GM23338 (cell line): ENCODE measurements around the gene ZCCHC2. TPM values are rescaled to one million over a fixed set of nuclear protein-coding genes. Genes with fewer than 3 reads are reported as not detected.

ENCODE experiments used
- ATAC-seq: fragments of 200-7000 bp; cut with Tn5 transposase; 3 replicates; pipeline ENCODE4 v1.9.1; 2020
- DNase-seq: peaks from one replicate; pipeline ENCODE4 v3.0.0-alpha.2; 2015; ENCODE audit warnings: low spot score
- H2AFZ ChIP-seq: fragments of 200-600 bp; sonication (generic); 2 replicates; pipeline ENCODE4 v1.8.0; 2016; ENCODE audit warnings: antibody characterized with exemption, mild to moderate bottlenecking, moderate library complexity
- H3F3A ChIP-seq: fragments of 200-600 bp; sonication (generic); replicated peaks from 2 replicates; pipeline ENCODE4 v1.8.0; 2017; ENCODE audit warnings: antibody characterized with exemption, mixed run types, low read depth
- H3K27ac ChIP-seq: fragments of 200-600 bp; sonication (generic); 2 replicates; pipeline ENCODE4 v1.6.1; 2016; ENCODE audit warnings: low read depth
- H3K27me3 ChIP-seq: fragments of 200-600 bp; sonication (generic); 2 replicates; pipeline ENCODE4 v1.8.0; 2016; ENCODE audit warnings: mild to moderate bottlenecking, mixed run types, moderate library complexity; ENCODE audit not compliant: insufficient read depth
- H3K36me3 ChIP-seq: fragments of 200-600 bp; sonication (generic); 2 replicates; pipeline ENCODE4 v1.8.0; 2016; ENCODE audit warnings: mild to moderate bottlenecking; ENCODE audit not compliant: insufficient read depth
- H3K4me1 ChIP-seq: fragments of 200-600 bp; sonication (generic); 2 replicates; pipeline ENCODE4 v1.8.0; 2016; ENCODE audit warnings: mild to moderate bottlenecking, moderate library complexity; ENCODE audit not compliant: insufficient read depth
- H3K4me2 ChIP-seq: fragments of 200-600 bp; sonication (generic); 2 replicates; pipeline ENCODE4 v1.7.1; 2017; ENCODE audit warnings: mixed run types
- H3K4me3 ChIP-seq: fragments of 200-600 bp; sonication (generic); 2 replicates; pipeline ENCODE4 v1.6.1; 2016; ENCODE audit warnings: mixed run types
- H3K79me2 ChIP-seq: fragments of 200-600 bp; sonication (generic); replicated peaks from 2 replicates; pipeline ENCODE4 v1.8.0; 2017; ENCODE audit warnings: mild to moderate bottlenecking; ENCODE audit not compliant: insufficient read depth
- H3K9me2 ChIP-seq: fragments of 200-600 bp; sonication (generic); 2 replicates; pipeline ENCODE4 v1.8.0; 2017; ENCODE audit not compliant: insufficient read depth
- H4K20me1 ChIP-seq: fragments of 200-600 bp; sonication (generic); replicated peaks from 2 replicates; pipeline ENCODE4 v1.8.0; 2017; ENCODE audit warnings: mild to moderate bottlenecking; ENCODE audit not compliant: insufficient read depth
- H3K27ac Mint-ChIP-seq: 2 replicates; pipeline ENCODE4 v1.8.0; 2020; ENCODE audit warnings: inconsistent platforms, mild to moderate bottlenecking, moderate library complexity, mixed read lengths
- H3K27me3 Mint-ChIP-seq: 3 replicates; pipeline ENCODE4 v1.8.0; 2022; ENCODE audit warnings: low read depth, mild to moderate bottlenecking, moderate library complexity, mixed read lengths, inconsistent platforms; ENCODE audit not compliant: insufficient read depth, poor library complexity
- H3K36me3 Mint-ChIP-seq: 3 replicates; pipeline ENCODE4 v1.8.0; 2021; ENCODE audit warnings: low read depth, mild to moderate bottlenecking, inconsistent platforms, moderate library complexity, mixed read lengths
- H3K4me1 Mint-ChIP-seq: 3 replicates; pipeline ENCODE4 v1.8.0; 2020; ENCODE audit warnings: mild to moderate bottlenecking, inconsistent platforms, mixed read lengths
- H3K4me3 Mint-ChIP-seq: 3 replicates; pipeline ENCODE4 v1.8.0; 2021; ENCODE audit warnings: moderate library complexity, mild to moderate bottlenecking, inconsistent platforms, mixed read lengths
- H3K9me3 Mint-ChIP-seq: 3 replicates; pipeline ENCODE4 v1.8.0; 2020; ENCODE audit warnings: moderate library complexity, mild to moderate bottlenecking, inconsistent platforms, mixed read lengths
- CREB1 ChIP-seq: fragments of 250-450 bp; sonication (Bioruptor Pico); IDR thresholded peaks from 2 replicates; pipeline ENCODE4 v1.5.0; 2020; ENCODE audit warnings: low read depth, mild to moderate bottlenecking, moderate library complexity
- EZH2 ChIP-seq: fragments of 200-600 bp; sonication (generic); IDR thresholded peaks from one replicate; pipeline ENCODE4 v1.8.0; 2017; ENCODE audit warnings: antibody characterized with exemption, mild to moderate bottlenecking, low read depth; ENCODE audit not compliant: unreplicated experiment
- EZH2phosphoT487 ChIP-seq: fragments of 200-600 bp; sonication (generic); IDR thresholded peaks from one replicate; pipeline ENCODE4 v1.8.1; 2018; ENCODE audit warnings: antibody characterized with exemption; ENCODE audit not compliant: unreplicated experiment
- JUNB ChIP-seq: IDR thresholded peaks from one replicate; pipeline ENCODE4 v1.6.1; 2016; ENCODE audit warnings: antibody characterized with exemption; ENCODE audit not compliant: unreplicated experiment
- NANOG ChIP-seq: IDR thresholded peaks from 2 replicates; pipeline ENCODE4 v1.6.1; 2016; ENCODE audit warnings: antibody characterized with exemption, borderline replicate concordance
- POLR2AphosphoS5 ChIP-seq: IDR thresholded peaks from 2 replicates; pipeline ENCODE4 v1.6.1; 2016; ENCODE audit warnings: antibody characterized with exemption, low read depth
- STAT1 ChIP-seq: IDR thresholded peaks from one replicate; pipeline ENCODE4 v1.6.1; 2016; ENCODE audit warnings: antibody characterized with exemption; ENCODE audit not compliant: unreplicated experiment
- ZNF114 ChIP-seq: fragments of 250-450 bp; sonication (Bioruptor Pico); IDR thresholded peaks from 2 replicates; pipeline ENCODE4 v1.5.0; 2020; ENCODE audit warnings: mild to moderate bottlenecking, moderate library complexity
- ZNF331 ChIP-seq: fragments of 250-450 bp; sonication (Bioruptor Pico); IDR thresholded peaks from 2 replicates; pipeline ENCODE4 v1.5.0; 2020; ENCODE audit warnings: low read depth, mild to moderate bottlenecking, moderate library complexity
- polyA plus RNA-seq: library from polyadenylated mRNA; unstranded; fragments of >200 nt; fragmentation: Nextera tagmentation; extraction: Ambion mirVana; gene quantifications from 2 replicates; pipeline ENCODE4 v1.2.1, GENCODE V29; 2016
- total RNA-seq: library from RNA; depleted of rRNA; stranded (reverse); fragments of >200 nt; shearing (Covaris generic); gene quantifications from 2 replicates; pipeline ENCODE4 v1.2.3, GENCODE V29; 2014
- TF ChIP-seq, protein P1 (sequence below), 2 experiments: fragments of 200-600 bp in 1 of 2; sonication (generic) in 1 of 2; conservative IDR thresholded peaks; 2 replicates each; pipeline versions ENCODE4 v1.5.1 to v1.6.1; 2016 to 2017; ENCODE audit warnings: antibody characterized with exemption in 2 of 2, low read depth in 2 of 2, mild to moderate bottlenecking in 2 of 2, moderate library complexity in 1 of 2
- TF ChIP-seq, protein P2 (sequence below): IDR thresholded peaks from one replicate; pipeline ENCODE4 v1.6.1; 2018; ENCODE audit warnings: antibody characterized with exemption; ENCODE audit not compliant: unreplicated experiment
- TF ChIP-seq, protein P3 (sequence below): IDR thresholded peaks from 2 replicates; pipeline ENCODE4 v1.6.1; 2016; ENCODE audit warnings: antibody characterized with exemption
- TF ChIP-seq, protein P4 (sequence below): fragments of 250-450 bp; sonication (Bioruptor Pico); IDR thresholded peaks from 2 replicates; pipeline ENCODE4 v1.5.0; 2020; ENCODE audit warnings: mild to moderate bottlenecking, moderate library complexity

Gene ZCCHC2
- total and polyA plus RNA-seq, 2 experiments from 2014 or later, result 5.4 to 15.4 TPM

DNA sequence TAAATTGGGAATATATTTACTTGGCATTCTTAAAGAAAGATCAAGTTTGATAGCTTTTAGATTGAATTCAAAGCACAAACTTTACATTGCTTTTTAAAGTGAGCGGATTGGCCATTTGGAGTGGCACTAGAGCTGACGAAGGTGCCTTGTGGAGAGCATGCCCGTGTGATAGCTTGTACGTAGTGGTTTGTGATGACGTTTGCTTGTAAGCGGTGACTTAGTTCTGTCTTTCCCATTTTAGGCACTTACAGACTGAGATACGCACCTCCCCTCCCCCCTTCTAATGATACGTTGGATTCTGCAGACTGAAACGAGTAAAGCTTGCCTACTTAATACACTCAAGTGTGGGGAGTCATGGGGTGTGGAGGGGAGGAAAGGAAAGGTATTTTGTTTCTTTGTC is 53.4 kb downstream of the ZCCHC2 start:
- H3K27ac ChIP-seq, result no peak overlapping the region
- no peak overlapping the region for H3K4me2 ChIP-seq
- peaks cover 13% of the 10 kb centered on the region; the same call in 2 of the 3 replicates for H3K4me1 Mint-ChIP-seq
- no peak overlapping the region for H3K4me3 ChIP-seq
- H3K9me3 Mint-ChIP-seq, result no peaks in the 10 kb centered on the region
- no peaks in the 10 kb centered on the region for H4K20me1 ChIP-seq
- DNase-seq (no peak), ATAC-seq (no peak)
- no peaks in the 10 kb centered on the region for H3K27me3 ChIP-seq
- H3K27ac Mint-ChIP-seq, result no peak overlapping the region
- H3K9me2 ChIP-seq, result no peaks in the 10 kb centered on the region
- TF ChIP-seq ZNF114 (CRISPR knock-in tag), result no peak
- no peak for TF ChIP-seq EZH2
- TF ChIP-seq NANOG, result no peak
- TF ChIP-seq, protein P1, sequence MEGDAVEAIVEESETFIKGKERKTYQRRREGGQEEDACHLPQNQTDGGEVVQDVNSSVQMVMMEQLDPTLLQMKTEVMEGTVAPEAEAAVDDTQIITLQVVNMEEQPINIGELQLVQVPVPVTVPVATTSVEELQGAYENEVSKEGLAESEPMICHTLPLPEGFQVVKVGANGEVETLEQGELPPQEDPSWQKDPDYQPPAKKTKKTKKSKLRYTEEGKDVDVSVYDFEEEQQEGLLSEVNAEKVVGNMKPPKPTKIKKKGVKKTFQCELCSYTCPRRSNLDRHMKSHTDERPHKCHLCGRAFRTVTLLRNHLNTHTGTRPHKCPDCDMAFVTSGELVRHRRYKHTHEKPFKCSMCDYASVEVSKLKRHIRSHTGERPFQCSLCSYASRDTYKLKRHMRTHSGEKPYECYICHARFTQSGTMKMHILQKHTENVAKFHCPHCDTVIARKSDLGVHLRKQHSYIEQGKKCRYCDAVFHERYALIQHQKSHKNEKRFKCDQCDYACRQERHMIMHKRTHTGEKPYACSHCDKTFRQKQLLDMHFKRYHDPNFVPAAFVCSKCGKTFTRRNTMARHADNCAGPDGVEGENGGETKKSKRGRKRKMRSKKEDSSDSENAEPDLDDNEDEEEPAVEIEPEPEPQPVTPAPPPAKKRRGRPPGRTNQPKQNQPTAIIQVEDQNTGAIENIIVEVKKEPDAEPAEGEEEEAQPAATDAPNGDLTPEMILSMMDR (conservative IDR thresholded peaks at IDR 0.05; ENCODE audit: low read depth in 2 of 2), result no peak
- TF ChIP-seq STAT1, result no peak
- TF ChIP-seq, protein P2, sequence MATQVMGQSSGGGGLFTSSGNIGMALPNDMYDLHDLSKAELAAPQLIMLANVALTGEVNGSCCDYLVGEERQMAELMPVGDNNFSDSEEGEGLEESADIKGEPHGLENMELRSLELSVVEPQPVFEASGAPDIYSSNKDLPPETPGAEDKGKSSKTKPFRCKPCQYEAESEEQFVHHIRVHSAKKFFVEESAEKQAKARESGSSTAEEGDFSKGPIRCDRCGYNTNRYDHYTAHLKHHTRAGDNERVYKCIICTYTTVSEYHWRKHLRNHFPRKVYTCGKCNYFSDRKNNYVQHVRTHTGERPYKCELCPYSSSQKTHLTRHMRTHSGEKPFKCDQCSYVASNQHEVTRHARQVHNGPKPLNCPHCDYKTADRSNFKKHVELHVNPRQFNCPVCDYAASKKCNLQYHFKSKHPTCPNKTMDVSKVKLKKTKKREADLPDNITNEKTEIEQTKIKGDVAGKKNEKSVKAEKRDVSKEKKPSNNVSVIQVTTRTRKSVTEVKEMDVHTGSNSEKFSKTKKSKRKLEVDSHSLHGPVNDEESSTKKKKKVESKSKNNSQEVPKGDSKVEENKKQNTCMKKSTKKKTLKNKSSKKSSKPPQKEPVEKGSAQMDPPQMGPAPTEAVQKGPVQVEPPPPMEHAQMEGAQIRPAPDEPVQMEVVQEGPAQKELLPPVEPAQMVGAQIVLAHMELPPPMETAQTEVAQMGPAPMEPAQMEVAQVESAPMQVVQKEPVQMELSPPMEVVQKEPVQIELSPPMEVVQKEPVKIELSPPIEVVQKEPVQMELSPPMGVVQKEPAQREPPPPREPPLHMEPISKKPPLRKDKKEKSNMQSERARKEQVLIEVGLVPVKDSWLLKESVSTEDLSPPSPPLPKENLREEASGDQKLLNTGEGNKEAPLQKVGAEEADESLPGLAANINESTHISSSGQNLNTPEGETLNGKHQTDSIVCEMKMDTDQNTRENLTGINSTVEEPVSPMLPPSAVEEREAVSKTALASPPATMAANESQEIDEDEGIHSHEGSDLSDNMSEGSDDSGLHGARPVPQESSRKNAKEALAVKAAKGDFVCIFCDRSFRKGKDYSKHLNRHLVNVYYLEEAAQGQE, result no peak
- no peak for TF ChIP-seq POLR2AphosphoS5
- TF ChIP-seq, protein P3, sequence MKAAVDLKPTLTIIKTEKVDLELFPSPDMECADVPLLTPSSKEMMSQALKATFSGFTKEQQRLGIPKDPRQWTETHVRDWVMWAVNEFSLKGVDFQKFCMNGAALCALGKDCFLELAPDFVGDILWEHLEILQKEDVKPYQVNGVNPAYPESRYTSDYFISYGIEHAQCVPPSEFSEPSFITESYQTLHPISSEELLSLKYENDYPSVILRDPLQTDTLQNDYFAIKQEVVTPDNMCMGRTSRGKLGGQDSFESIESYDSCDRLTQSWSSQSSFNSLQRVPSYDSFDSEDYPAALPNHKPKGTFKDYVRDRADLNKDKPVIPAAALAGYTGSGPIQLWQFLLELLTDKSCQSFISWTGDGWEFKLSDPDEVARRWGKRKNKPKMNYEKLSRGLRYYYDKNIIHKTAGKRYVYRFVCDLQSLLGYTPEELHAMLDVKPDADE, result no peak
- TF ChIP-seq CREB1 (CRISPR knock-in tag), result no peak
- TF ChIP-seq ZNF331 (CRISPR knock-in tag), result no peak
- no peak for TF ChIP-seq JUNB
- TF ChIP-seq EZH2phosphoT487, result no peak
- TF ChIP-seq, protein P4, sequence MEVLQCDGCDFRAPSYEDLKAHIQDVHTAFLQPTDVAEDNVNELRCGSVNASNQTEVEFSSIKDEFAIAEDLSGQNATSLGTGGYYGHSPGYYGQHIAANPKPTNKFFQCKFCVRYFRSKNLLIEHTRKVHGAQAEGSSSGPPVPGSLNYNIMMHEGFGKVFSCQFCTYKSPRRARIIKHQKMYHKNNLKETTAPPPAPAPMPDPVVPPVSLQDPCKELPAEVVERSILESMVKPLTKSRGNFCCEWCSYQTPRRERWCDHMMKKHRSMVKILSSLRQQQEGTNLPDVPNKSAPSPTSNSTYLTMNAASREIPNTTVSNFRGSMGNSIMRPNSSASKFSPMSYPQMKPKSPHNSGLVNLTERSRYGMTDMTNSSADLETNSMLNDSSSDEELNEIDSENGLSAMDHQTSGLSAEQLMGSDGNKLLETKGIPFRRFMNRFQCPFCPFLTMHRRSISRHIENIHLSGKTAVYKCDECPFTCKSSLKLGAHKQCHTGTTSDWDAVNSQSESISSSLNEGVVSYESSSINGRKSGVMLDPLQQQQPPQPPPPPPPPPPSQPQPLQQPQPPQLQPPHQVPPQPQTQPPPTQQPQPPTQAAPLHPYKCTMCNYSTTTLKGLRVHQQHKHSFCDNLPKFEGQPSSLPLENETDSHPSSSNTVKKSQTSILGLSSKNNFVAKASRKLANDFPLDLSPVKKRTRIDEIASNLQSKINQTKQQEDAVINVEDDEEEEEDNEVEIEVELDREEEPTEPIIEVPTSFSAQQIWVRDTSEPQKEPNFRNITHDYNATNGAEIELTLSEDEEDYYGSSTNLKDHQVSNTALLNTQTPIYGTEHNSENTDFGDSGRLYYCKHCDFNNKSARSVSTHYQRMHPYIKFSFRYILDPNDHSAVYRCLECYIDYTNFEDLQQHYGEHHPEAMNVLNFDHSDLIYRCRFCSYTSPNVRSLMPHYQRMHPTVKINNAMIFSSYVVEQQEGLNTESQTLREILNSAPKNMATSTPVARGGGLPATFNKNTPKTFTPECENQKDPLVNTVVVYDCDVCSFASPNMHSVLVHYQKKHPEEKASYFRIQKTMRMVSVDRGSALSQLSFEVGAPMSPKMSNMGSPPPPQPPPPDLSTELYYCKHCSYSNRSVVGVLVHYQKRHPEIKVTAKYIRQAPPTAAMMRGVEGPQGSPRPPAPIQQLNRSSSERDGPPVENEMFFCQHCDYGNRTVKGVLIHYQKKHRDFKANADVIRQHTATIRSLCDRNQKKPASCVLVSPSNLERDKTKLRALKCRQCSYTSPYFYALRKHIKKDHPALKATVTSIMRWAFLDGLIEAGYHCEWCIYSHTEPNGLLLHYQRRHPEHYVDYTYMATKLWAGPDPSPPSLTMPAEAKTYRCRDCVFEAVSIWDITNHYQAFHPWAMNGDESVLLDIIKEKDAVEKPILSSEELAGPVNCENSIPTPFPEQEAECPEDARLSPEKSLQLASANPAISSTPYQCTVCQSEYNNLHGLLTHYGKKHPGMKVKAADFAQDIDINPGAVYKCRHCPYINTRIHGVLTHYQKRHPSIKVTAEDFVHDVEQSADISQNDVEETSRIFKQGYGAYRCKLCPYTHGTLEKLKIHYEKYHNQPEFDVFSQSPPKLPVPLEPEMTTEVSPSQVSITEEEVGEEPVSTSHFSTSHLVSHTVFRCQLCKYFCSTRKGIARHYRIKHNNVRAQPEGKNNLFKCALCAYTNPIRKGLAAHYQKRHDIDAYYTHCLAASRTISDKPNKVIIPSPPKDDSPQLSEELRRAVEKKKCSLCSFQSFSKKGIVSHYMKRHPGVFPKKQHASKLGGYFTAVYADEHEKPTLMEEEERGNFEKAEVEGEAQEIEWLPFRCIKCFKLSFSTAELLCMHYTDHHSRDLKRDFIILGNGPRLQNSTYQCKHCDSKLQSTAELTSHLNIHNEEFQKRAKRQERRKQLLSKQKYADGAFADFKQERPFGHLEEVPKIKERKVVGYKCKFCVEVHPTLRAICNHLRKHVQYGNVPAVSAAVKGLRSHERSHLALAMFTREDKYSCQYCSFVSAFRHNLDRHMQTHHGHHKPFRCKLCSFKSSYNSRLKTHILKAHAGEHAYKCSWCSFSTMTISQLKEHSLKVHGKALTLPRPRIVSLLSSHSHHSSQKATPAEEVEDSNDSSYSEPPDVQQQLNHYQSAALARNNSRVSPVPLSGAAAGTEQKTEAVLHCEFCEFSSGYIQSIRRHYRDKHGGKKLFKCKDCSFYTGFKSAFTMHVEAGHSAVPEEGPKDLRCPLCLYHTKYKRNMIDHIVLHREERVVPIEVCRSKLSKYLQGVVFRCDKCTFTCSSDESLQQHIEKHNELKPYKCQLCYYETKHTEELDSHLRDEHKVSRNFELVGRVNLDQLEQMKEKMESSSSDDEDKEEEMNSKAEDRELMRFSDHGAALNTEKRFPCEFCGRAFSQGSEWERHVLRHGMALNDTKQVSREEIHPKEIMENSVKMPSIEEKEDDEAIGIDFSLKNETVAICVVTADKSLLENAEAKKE, result no peak
- H3K4me3 Mint-ChIP-seq, result no peak overlapping the region
- H3K36me3 ChIP-seq, result no peaks in the 10 kb centered on the region
- H3K27me3 Mint-ChIP-seq, result peaks cover 3% of the 10 kb centered on the region
- no peaks in the 10 kb centered on the region for H3F3A ChIP-seq
- H3K36me3 Mint-ChIP-seq, result peaks cover 24% of the 10 kb centered on the region
- no peaks in the 10 kb centered on the region for H3K4me1 ChIP-seq
- no peak overlapping the region for H2AFZ ChIP-seq
- H3K79me2 ChIP-seq, result no peaks in the 10 kb centered on the region
